Measurements from ENCODE around the gene BANP.
"Not testable (repeated sequence)": the region's sequence is repeated elsewhere in the genome, so short reads cannot be mapped to it uniquely, and the experiment has no call there.

The BANP gene

DNA sequence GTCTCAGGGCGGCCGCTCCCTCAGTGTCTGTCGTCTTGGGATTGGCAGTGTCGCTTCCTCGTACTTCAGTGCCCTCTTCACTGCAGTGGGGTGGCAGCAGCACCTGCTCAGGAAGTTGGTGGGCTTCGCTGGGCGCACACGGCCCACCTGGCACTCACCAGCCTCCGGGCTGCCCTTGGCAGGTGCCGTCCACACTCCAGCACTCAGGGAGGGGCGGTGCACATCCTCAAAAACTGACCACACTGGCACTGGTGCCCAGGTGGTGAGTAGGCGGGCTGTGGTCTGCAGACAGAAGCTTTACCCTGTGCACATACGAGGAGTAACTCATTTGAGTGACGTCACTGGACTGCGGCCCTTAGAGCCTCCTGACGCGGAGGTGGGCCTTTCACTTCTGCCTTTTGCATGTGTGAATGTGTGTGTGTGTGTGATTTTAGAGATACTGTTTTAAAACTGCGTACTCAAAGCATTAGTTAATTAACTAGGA lies 94.6 kb downstream of the BANP start:
- TF ChIP-seq POLR2A (IDR thresholded peaks at IDR 0.05; ENCODE audit: low read depth, low read length): no peak
- no peak for DNase-seq (ENCODE audit: insufficient read length, low spot score)
- no peak for FAIRE-seq

DNA sequence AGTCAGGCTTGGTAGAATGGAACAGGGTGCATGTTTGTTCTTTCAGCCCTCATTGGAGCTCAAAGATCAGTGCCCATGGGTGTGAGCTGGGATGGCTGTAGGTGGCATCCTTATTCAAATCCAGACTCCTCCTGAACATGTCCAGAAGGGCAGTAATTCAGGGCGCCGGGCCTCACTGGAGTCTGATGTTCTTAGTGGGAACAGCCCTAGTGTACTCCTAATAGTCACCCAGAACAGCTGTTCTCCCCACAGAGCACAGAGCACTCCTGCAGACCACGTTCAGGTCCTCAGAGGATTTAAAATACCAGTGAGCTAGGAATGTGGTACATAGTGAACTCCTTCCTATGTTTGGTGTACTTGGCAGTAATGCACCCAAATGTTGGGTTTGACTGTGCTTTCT lies 96.2 kb downstream of the BANP start:
- FAIRE-seq (no peak), DNase-seq (ENCODE audit: insufficient read length, low spot score) (no peak)
- no peak for TF ChIP-seq POLR2A (IDR thresholded peaks at IDR 0.05; ENCODE audit: low read depth, low read length)

DNA sequence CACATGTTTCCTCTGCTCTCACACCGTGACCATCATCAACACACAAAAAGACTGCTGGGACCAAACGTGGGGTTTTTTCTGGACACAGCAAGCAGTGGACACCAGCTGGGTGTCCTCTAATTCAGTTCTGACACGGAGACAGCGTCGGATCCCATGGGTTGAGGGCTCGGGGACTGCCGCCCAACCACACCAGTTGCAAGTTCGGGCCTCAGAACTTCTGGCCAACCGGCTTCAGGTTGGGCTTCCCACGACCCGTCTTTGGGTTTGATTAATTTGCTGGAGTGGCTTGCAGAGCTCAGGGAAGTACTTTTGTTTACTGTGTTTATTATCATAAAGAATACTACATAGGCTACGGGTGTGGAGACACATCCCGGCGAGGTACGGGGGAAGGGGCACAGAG lies 97.8 kb downstream of the BANP start:
- no peak for DNase-seq (ENCODE audit: insufficient read length, low spot score)
- no peak for TF ChIP-seq POLR2A (IDR thresholded peaks at IDR 0.05; ENCODE audit: low read depth, low read length)
- FAIRE-seq: no peak

GRCh38 chr16:88049561-88050545 lies 98.6 kb downstream of the BANP start:
- TF ChIP-seq POLR2A (IDR thresholded peaks at IDR 0.05; ENCODE audit: low read depth, low read length): no peak
- no peak for DNase-seq (ENCODE audit: insufficient read length, low spot score)
- no peak for FAIRE-seq

GRCh38 chr16:88050952-88051660 lies 99.9 kb downstream of the BANP start:
- no peak for TF ChIP-seq POLR2A (IDR thresholded peaks at IDR 0.05; ENCODE audit: low read depth, low read length)
- DNase-seq (ENCODE audit: insufficient read length, low spot score) (no peak), FAIRE-seq (no peak)

- TF ChIP-seq POLR2A (IDR thresholded peaks at IDR 0.05; ENCODE audit: low read depth, low read length): no peak
- DNase-seq (ENCODE audit: insufficient read length, low spot score): no peak
- no peak for FAIRE-seq
Measured at GRCh38 chr16:88052661-88053060, 101.4 kb downstream of the BANP start.

DNA sequence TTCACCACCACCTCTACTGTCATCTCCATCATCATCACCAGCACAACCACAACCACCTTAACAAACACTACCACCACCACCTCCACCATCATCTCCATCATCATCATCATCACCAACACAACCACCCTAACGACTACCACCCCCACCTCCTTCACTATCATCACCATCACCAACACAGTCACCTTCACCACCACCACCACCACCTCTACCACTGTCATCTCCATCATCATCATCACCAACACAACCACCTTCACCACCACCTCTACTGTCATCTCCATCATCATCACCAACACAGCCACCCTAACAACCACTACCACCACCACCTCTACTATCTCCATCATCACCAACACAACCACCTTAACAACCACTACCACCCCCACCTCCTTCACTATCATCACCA lies 102.2 kb downstream of the BANP start:
- DNase-seq (ENCODE audit: insufficient read length, low spot score); FAIRE-seq: not testable (repeated sequence)

GRCh38 chr16:88055356-88055755 lies 104.1 kb downstream of the BANP start:
- DNase-seq (ENCODE audit: insufficient read length, low spot score) (no peak), FAIRE-seq (no peak)
- TF ChIP-seq POLR2A (IDR thresholded peaks at IDR 0.05; ENCODE audit: low read depth, low read length): no peak

GRCh38 chr16:88056212-88056611 lies 105.0 kb downstream of the BANP start:
- FAIRE-seq: no peak
- DNase-seq (ENCODE audit: insufficient read length, low spot score): no peak
- TF ChIP-seq POLR2A (IDR thresholded peaks at IDR 0.05; ENCODE audit: low read depth, low read length): no peak

DNA sequence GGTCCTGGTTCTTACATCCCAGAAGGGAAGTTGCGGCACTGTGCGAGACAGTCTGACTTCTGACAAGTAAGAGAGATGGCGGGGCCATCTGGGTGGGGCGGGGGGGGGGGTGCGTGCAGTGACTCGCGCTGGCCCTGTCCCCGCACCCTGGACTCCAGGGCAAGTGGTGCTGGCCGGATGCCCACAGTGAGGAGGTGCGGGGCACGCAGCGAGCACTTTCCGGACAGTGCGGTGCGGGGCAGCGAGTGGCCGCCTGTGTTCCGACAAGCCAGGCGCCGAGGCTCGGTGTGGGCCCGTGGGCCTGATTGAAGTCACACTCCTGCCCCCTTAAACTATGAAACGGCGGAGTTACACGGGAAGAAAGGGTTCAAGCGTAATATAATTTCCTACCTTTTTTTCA lies 106.4 kb downstream of the BANP start:
- TF ChIP-seq POLR2A (IDR thresholded peaks at IDR 0.05; ENCODE audit: low read depth, low read length): no peak
- FAIRE-seq (no peak), DNase-seq (ENCODE audit: insufficient read length, low spot score) (no peak)

DNA sequence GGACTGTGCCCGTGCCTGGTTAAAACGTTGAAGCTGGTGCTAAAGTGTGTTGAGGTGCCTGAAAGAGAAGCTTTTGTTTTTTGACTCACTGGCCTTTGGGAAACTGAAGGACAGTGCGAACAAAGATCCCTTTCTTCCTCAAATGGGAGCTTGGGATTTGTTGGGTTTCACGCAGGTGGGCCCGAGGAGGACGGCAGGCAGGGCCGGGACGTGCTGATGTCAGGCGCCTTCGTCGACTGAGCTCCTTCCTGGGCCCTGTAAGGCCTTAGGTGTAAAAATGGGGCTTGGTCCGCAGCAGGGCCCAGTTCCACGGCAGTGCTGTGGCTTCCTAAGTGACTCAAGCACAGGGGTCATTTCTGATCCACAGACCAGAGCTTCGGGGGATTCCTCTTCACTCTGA lies 106.9 kb downstream of the BANP start:
- DNase-seq (ENCODE audit: insufficient read length, low spot score) (no peak), FAIRE-seq (no peak)
- TF ChIP-seq POLR2A (IDR thresholded peaks at IDR 0.05; ENCODE audit: low read depth, low read length): no peak

DNA sequence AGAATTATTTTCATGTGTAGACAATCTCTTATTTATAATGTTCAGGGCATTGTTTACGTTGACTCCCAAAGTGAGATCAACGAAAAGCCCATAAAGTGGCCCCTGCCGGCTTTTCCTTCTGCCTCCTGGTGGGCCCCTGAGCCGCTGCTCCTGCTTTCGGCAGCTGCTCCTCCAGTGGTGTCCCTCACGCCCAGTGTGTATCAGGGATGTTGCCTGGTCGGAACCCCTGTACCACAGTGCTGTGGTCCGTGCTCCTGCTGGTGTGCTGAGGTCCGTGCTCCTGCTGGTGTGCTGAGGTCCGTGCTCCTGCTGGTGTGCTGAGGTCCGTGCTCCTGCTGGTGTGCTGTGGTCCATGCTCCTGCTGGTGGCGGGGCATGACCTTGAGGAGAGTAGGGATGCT lies 107.6 kb downstream of the BANP start:
- FAIRE-seq (no peak), DNase-seq (ENCODE audit: insufficient read length, low spot score) (no peak)
- TF ChIP-seq POLR2A (IDR thresholded peaks at IDR 0.05; ENCODE audit: low read depth, low read length): no peak

DNA sequence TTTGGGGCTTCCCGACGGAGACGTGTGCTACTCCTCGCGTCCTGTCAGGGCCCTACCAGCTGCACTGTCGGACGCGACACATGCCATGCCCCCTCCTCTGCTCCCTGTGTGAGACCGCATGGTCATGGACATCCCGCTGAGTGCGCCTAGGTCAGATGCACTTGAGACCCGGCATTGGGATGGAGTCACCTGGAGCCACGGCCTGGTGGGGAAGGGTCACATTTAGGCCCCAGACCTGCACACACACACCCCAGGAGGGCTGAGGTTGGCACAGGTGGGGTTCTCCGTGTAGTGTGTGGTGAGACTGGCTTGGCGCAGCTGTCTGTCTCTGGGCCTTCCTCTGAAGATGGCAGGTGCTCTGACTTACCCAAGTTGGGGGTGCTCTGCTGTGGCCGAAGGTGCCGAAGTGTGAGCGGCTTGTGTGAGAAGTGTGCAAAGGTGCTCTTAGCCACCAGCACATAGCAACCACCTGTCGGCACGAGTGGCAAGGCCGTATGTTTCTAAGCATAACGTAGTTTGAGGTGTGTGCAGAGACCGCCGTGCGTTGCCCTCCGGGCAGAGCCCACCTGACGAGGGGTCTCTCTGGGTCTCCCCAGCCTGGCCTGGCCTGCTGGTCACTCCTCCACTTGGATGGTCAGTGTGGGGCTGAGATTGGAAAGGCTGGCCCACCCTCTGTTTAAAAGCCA lies 108.6 kb downstream of the BANP start:
- DNase-seq (ENCODE audit: insufficient read length, low spot score) (no peak), FAIRE-seq (no peak)
- no peak for TF ChIP-seq POLR2A (IDR thresholded peaks at IDR 0.05; ENCODE audit: low read depth, low read length)
